Subcutaneous adipose tissue (tissue), 4 donors: Measurements from ENCODE around the gene MED13L. TPM values are rescaled to one million over a fixed set of nuclear protein-coding genes. Genes with fewer than 3 reads are reported as not detected.

ENCODE experiments used
- CTCF ChIP-seq: fragments of 450-650 bp; IDR thresholded peaks from one replicate; pipeline ENCODE4 v1.5.1; 2016; ENCODE audit warnings: low read depth, mild to moderate bottlenecking, control low read depth, antibody characterized with exemption, moderate library complexity
- total RNA-seq, 4 donors: library from RNA; depleted of rRNA; stranded (reverse); fragments of >200 nt; gene quantifications; one replicate each; pipeline ENCODE4 v1.1.0, GENCODE V29; 2016

MED13L gene
- total RNA-seq, 4 donors from 2014 or later = 164 to 285 (median 225) TPM

GRCh38 chr12:116165036-116165425 is 112.5 kb downstream of the MED13L start:
- TF ChIP-seq CTCF = no peak

- TF ChIP-seq CTCF = no peak
Measured at GRCh38 chr12:116164250-116165035, 113.0 kb downstream of the MED13L start.

GRCh38 chr12:116162071-116162470 is 115.4 kb downstream of the MED13L start:
- TF ChIP-seq CTCF = no peak

GRCh38 chr12:116161588-116161987 is 115.9 kb downstream of the MED13L start:
- TF ChIP-seq CTCF = no peak

- no peak for TF ChIP-seq CTCF
Measured at GRCh38 chr12:116160883-116161458, 116.5 kb downstream of the MED13L start.

- TF ChIP-seq CTCF = no peak
Measured at GRCh38 chr12:116160231-116160630, 117.3 kb downstream of the MED13L start.

- no peak for TF ChIP-seq CTCF
Measured at GRCh38 chr12:116159593-116160200, 117.8 kb downstream of the MED13L start.
